Glomerular endothelial cell (primary cell): ENCODE data around the gene FAM78A. TPM values are rescaled to one million over a fixed set of nuclear protein-coding genes. Genes with fewer than 3 reads are reported as not detected.

Experiments
- DNase-seq: peaks from one replicate; pipeline ENCODE4 v3.0.0-alpha.2; 2011; ENCODE audit warnings: low read depth, low spot score; ENCODE audit errors: extremely low read depth
- total RNA-seq: library from RNA; depleted of rRNA; stranded (reverse); fragments of >200 nt; gene quantifications from 2 replicates; pipeline ENCODE4 v1.2.3, GENCODE V29; 2015

Gene FAM78A
- total RNA-seq, 1 donor from 2014 or later: 25.2 TPM

- no peak for DNase-seq
Observed at GRCh38 chr9:131303381-131304321, 27.3 kb upstream of the FAM78A start.

- DNase-seq: no peak
Observed at GRCh38 chr9:131302244-131303075, 26.1 kb upstream of the FAM78A start.

- DNase-seq: no peak
Observed at GRCh38 chr9:131300444-131300843, 24.1 kb upstream of the FAM78A start.

- no peak for DNase-seq
Observed at GRCh38 chr9:131299961-131300347, 23.6 kb upstream of the FAM78A start.

- DNase-seq: no peak
Observed at GRCh38 chr9:131299346-131299960, 23.1 kb upstream of the FAM78A start.

GRCh38 chr9:131298816-131299215, 22.5 kb upstream of the FAM78A start:
- DNase-seq: no peak

- no peak for DNase-seq
Observed at GRCh38 chr9:131298341-131298740, 22.0 kb upstream of the FAM78A start.

GRCh38 chr9:131297903-131298302, 21.6 kb upstream of the FAM78A start:
- no peak for DNase-seq

- no peak for DNase-seq
Observed at GRCh38 chr9:131296906-131297500, 20.7 kb upstream of the FAM78A start.

- DNase-seq: no peak
Observed at GRCh38 chr9:131296460-131296859, 20.1 kb upstream of the FAM78A start.

- no peak for DNase-seq
Observed at GRCh38 chr9:131292937-131293336, 16.6 kb upstream of the FAM78A start.

GRCh38 chr9:131291795-131292315, 15.5 kb upstream of the FAM78A start:
- DNase-seq: no peak

- DNase-seq: no peak
Observed at GRCh38 chr9:131290767-131291370, 14.6 kb upstream of the FAM78A start.

- DNase-seq: no peak
Observed at GRCh38 chr9:131290036-131290766, 13.9 kb upstream of the FAM78A start.

GRCh38 chr9:131289301-131290035, 13.2 kb upstream of the FAM78A start, which contains the start of gene PLPP7:
Gene PLPP7, plus strand, starts transcription at chr9:131289723. Its CDS starts 275 bp downstream, at chr9:131289998.
- no peak for DNase-seq

GRCh38 chr9:131288217-131288616, 11.9 kb upstream of the FAM78A start:
- no peak for DNase-seq

- no peak for DNase-seq
Observed at GRCh38 chr9:131287359-131287758, 11.0 kb upstream of the FAM78A start.

GRCh38 chr9:131284856-131285255, 8.5 kb upstream of the FAM78A start:
- no peak for DNase-seq
